ENCODE data around the gene C3orf20.

DNA sequence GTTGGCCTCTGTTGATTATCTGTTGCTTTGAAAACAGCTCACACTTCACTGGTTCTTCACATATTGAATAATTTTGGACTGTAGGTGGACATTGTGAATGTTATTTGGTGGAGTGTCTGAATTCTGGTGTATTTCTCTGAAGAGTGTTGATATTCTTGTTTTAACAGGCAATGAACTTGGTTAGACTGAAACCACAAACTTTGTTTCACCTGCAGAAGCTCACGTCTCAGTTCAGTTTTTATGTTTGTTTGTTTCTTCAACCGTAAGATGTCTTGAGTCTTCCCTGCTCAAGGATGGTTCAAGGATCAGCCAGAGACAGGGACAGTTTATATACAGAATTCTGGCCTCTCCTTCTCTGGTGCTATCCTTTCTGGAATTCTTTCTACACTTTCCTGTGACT lies 43.6 kb downstream of the C3orf20 start:
- TF ChIP-seq CTCF (conservative IDR thresholded peaks at IDR 0.05; ENCODE audit: low read depth in 2 of 2), result no peak
- no peak for TF ChIP-seq EZH2 (IDR thresholded peaks at IDR 0.05; ENCODE audit: low read depth, unreplicated experiment)
- TF ChIP-seq EZH2phosphoT487 (IDR thresholded peaks at IDR 0.05; ENCODE audit: unreplicated experiment), result no peak
- TF ChIP-seq ZNF114 (CRISPR knock-in tag; IDR thresholded peaks at IDR 0.05), result no peak
- TF ChIP-seq, protein P1, sequence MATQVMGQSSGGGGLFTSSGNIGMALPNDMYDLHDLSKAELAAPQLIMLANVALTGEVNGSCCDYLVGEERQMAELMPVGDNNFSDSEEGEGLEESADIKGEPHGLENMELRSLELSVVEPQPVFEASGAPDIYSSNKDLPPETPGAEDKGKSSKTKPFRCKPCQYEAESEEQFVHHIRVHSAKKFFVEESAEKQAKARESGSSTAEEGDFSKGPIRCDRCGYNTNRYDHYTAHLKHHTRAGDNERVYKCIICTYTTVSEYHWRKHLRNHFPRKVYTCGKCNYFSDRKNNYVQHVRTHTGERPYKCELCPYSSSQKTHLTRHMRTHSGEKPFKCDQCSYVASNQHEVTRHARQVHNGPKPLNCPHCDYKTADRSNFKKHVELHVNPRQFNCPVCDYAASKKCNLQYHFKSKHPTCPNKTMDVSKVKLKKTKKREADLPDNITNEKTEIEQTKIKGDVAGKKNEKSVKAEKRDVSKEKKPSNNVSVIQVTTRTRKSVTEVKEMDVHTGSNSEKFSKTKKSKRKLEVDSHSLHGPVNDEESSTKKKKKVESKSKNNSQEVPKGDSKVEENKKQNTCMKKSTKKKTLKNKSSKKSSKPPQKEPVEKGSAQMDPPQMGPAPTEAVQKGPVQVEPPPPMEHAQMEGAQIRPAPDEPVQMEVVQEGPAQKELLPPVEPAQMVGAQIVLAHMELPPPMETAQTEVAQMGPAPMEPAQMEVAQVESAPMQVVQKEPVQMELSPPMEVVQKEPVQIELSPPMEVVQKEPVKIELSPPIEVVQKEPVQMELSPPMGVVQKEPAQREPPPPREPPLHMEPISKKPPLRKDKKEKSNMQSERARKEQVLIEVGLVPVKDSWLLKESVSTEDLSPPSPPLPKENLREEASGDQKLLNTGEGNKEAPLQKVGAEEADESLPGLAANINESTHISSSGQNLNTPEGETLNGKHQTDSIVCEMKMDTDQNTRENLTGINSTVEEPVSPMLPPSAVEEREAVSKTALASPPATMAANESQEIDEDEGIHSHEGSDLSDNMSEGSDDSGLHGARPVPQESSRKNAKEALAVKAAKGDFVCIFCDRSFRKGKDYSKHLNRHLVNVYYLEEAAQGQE (IDR thresholded peaks at IDR 0.05; ENCODE audit: unreplicated experiment), result no peak
- TF ChIP-seq, protein P2, sequence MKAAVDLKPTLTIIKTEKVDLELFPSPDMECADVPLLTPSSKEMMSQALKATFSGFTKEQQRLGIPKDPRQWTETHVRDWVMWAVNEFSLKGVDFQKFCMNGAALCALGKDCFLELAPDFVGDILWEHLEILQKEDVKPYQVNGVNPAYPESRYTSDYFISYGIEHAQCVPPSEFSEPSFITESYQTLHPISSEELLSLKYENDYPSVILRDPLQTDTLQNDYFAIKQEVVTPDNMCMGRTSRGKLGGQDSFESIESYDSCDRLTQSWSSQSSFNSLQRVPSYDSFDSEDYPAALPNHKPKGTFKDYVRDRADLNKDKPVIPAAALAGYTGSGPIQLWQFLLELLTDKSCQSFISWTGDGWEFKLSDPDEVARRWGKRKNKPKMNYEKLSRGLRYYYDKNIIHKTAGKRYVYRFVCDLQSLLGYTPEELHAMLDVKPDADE (IDR thresholded peaks at IDR 0.05), result no peak
- no peak for TF ChIP-seq POLR2AphosphoS5 (IDR thresholded peaks at IDR 0.05; ENCODE audit: low read depth)
- no peak for TF ChIP-seq STAT1 (IDR thresholded peaks at IDR 0.05; ENCODE audit: unreplicated experiment)
